Fibroblast of lung (primary cell): ENCODE data around the gene DNAJB6. TPM values are rescaled to one million over a fixed set of nuclear protein-coding genes. Genes with fewer than 3 reads are reported as not detected.
"Not testable (repeated sequence)": the region's sequence is repeated elsewhere in the genome, so short reads cannot be mapped to it uniquely, and the experiment has no call there.

ENCODE experiments used
- DNase-seq, 2 donors: peaks; one replicate each; pipeline versions ENCODE4 v3.0.0 to v3.0.0-alpha.2; 2010; ENCODE audit warnings: low read depth in 2 of 2
- H2AFZ ChIP-seq: 2 replicates; pipeline ENCODE4 v1.5.1; 2012; ENCODE audit warnings: low read length, control low read depth, inconsistent platforms
- H3K27ac ChIP-seq: 2 replicates; pipeline ENCODE4 v1.5.1; 2011; ENCODE audit warnings: low read length, control low read depth; ENCODE audit not compliant: insufficient read depth
- H3K27me3 ChIP-seq: 2 replicates; pipeline ENCODE4 v1.5.1; 2011; ENCODE audit warnings: mild to moderate bottlenecking, low read length; ENCODE audit not compliant: control insufficient read depth, insufficient read depth
- H3K36me3 ChIP-seq: 2 replicates; pipeline ENCODE4 v1.5.1; 2011; ENCODE audit warnings: low read length; ENCODE audit not compliant: control insufficient read depth, insufficient read depth
- H3K4me1 ChIP-seq: 2 replicates; pipeline ENCODE4 v1.5.1; 2011; ENCODE audit warnings: low read length; ENCODE audit not compliant: control insufficient read depth, insufficient read depth; ENCODE audit errors: extremely low read depth
- H3K4me2 ChIP-seq: 2 replicates; pipeline ENCODE4 v1.5.1; 2011; ENCODE audit warnings: low read length, control low read depth; ENCODE audit not compliant: insufficient read depth; ENCODE audit errors: extremely low read depth
- H3K4me3 ChIP-seq, 4 experiments: fragments of 200-600 bp in 1 of 4; sonication (generic) in 1 of 4; replicated peaks in 1 of 4; 2 replicates each; pipeline ENCODE4 v1.5.1; 2011 to 2016; ENCODE audit warnings: low read length in 4 of 4, low read depth in 3 of 4, mild to moderate bottlenecking in 3 of 4, control low read depth in 2 of 4, inconsistent platforms in 1 of 4, mixed read lengths in 1 of 4; ENCODE audit not compliant: insufficient read depth in 1 of 4; ENCODE audit errors: control extremely low read depth in 1 of 4
- H3K79me2 ChIP-seq: 2 replicates; pipeline ENCODE4 v1.5.1; 2012; ENCODE audit warnings: mild to moderate bottlenecking, low read length, inconsistent platforms; ENCODE audit not compliant: control insufficient read depth, insufficient read depth
- H3K9ac ChIP-seq: 2 replicates; pipeline ENCODE4 v1.5.1; 2011; ENCODE audit warnings: mild to moderate bottlenecking, low read length, control low read depth; ENCODE audit not compliant: insufficient read depth
- H3K9me3 ChIP-seq: 2 replicates; pipeline ENCODE4 v1.5.1; 2012; ENCODE audit warnings: low read depth, low read length; ENCODE audit not compliant: control insufficient read depth, insufficient read depth
- H4K20me1 ChIP-seq: 2 replicates; pipeline ENCODE4 v1.5.1; 2011; ENCODE audit warnings: low read length; ENCODE audit not compliant: control insufficient read depth, insufficient read depth; ENCODE audit errors: extremely low read depth
- CTCF ChIP-seq, 2 donors: IDR thresholded peaks in 1 of 2; conservative IDR thresholded peaks in 1 of 2; 1 replicate in 1 of 2; 2 replicates in 1 of 2; pipeline ENCODE4 v1.5.1; 2011 to 2012; ENCODE audit warnings: low read length in 2 of 2, control low read depth in 1 of 2, inconsistent platforms in 1 of 2, low read depth in 1 of 2, mild to moderate bottlenecking in 1 of 2
- EZH2 ChIP-seq: IDR thresholded peaks from 2 replicates; pipeline ENCODE4 v1.5.1; 2012; ENCODE audit warnings: low read length, control low read depth, mild to moderate bottlenecking; ENCODE audit errors: missing control alignments
- polyA plus RNA-seq, 2 donors: library from polyadenylated mRNA; depleted of rRNA in 1 of 2; stranded (reverse) in 1 of 2; unstranded in 1 of 2; fragments of >200 nt; gene quantifications; 2 replicates each; pipeline ENCODE4 v1.2.1, GENCODE V29; 2011 to 2012; ENCODE audit warnings: missing spikeins in 1 of 2
- total RNA-seq: library from RNA; depleted of rRNA; stranded (reverse); fragments of >200 nt; gene quantifications from 2 replicates; pipeline ENCODE4 v1.2.1, GENCODE V29; 2014

Gene DNAJB6
- total and polyA plus RNA-seq, 2 donors (not counting 1 experiment from before 2014, with no cell fraction given), result 86.2 to 117 TPM

GRCh38 chr7:157445246-157445955 is 108.6 kb downstream of the DNAJB6 start:
- H3K27me3 ChIP-seq, result no peaks in the 10 kb centered on the region
- no peaks in the 10 kb centered on the region for H3K79me2 ChIP-seq
- H3K9ac ChIP-seq, result no peak overlapping the region
- H3K4me1 ChIP-seq, result no peaks in the 10 kb centered on the region
- H3K36me3 ChIP-seq, result no peaks in the 10 kb centered on the region
- H3K9me3 ChIP-seq, result no peaks in the 10 kb centered on the region
- no peak for DNase-seq
- H3K27ac ChIP-seq, result no peak overlapping the region
- TF ChIP-seq CTCF (conservative IDR thresholded peaks at IDR 0.05 in 1 of 2, IDR thresholded peaks at IDR 0.05 in 1 of 2; ENCODE audit: low read depth in 1 of 2, low read length in 2 of 2) (no peak), EZH2 (no peak)
- H3K4me2 ChIP-seq, result no peak overlapping the region
- no peaks in the 10 kb centered on the region for H4K20me1 ChIP-seq
- H3K4me3 ChIP-seq, result no peak overlapping the region
- H2AFZ ChIP-seq, result no peak overlapping the region

DNA sequence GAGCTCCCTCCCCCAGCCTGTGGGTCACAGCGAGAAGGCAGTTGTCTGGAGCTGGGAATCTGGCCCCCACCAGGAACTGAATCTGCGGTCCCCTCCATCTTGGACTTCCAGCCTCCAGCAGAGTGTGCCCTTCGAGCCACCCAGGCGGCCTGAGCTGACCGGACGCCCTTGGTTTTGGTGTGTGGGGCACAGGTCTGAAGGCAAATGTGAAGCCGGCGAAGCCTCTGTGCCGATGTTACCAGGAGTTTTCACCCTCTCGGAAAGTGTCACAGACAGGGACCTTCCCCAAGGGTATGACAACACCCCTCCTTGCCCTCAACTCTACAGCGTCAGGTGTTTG is 109.1 kb downstream of the DNAJB6 start:
- Histone ChIP-seq H4K20me1 (no peaks in the 10 kb centered on the region), H3K4me3 (no peak overlapping the region), H3K9ac (no peak overlapping the region), H2AFZ (no peak overlapping the region), H3K36me3 (no peaks in the 10 kb centered on the region), H3K4me1 (no peaks in the 10 kb centered on the region), H3K9me3 (no peaks in the 10 kb centered on the region), H3K27ac (no peak overlapping the region), H3K4me2 (no peak overlapping the region), H3K27me3 (no peaks in the 10 kb centered on the region), H3K79me2 (no peaks in the 10 kb centered on the region)
- no peak for TF ChIP-seq EZH2
- no peak for TF ChIP-seq CTCF (conservative IDR thresholded peaks at IDR 0.05 in 1 of 2, IDR thresholded peaks at IDR 0.05 in 1 of 2; ENCODE audit: low read depth in 1 of 2, low read length in 2 of 2)
- DNase-seq, result no peak

- Histone ChIP-seq H3K9me3 (no peaks in the 10 kb centered on the region), H3K27ac (no peak overlapping the region), H3K4me1 (no peaks in the 10 kb centered on the region), H3K79me2 (no peaks in the 10 kb centered on the region), H2AFZ (no peak overlapping the region), H3K4me3 (no peak overlapping the region), H3K9ac (no peak overlapping the region), H3K27me3 (no peaks in the 10 kb centered on the region), H3K36me3 (no peaks in the 10 kb centered on the region), H3K4me2 (no peak overlapping the region), H4K20me1 (no peaks in the 10 kb centered on the region)
- no peak for DNase-seq
- TF ChIP-seq CTCF (conservative IDR thresholded peaks at IDR 0.05 in 1 of 2, IDR thresholded peaks at IDR 0.05 in 1 of 2; ENCODE audit: low read depth in 1 of 2, low read length in 2 of 2) (no peak), EZH2 (no peak)
These were observed 109.5 kb downstream of the DNAJB6 start for GRCh38 chr7:157446322-157446721.

DNA sequence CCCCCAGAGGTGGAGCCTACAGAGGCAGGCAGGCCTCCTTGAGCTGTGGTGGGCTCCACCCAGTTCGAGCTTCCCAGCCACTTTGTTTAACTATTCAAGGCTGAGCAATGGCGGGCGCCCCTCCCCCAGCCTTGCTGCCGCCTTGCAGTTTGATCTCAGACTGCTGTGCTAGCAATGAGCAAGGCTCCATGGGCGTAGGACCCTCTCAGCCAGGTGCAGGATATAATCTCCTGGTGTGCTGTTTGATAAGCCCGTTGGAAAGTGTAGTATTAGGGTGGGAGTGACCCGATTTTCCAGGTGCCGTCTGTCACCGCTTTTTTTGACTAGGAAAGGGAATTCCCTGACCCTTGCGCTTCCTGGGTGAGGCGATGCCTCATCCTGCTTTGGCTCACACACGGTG is 117.2 kb downstream of the DNAJB6 start:
- H4K20me1 ChIP-seq, H3K4me1 ChIP-seq, H3K9me3 ChIP-seq, H3K4me2 ChIP-seq, H2AFZ ChIP-seq, H3K36me3 ChIP-seq, H3K27me3 ChIP-seq, DNase-seq, H3K79me2 ChIP-seq, H3K27ac ChIP-seq, H3K9ac ChIP-seq, H3K4me3 ChIP-seq: not testable (repeated sequence)
